ENCODE results near the gene ODAD3. TPM values are rescaled to one million over a fixed set of nuclear protein-coding genes. Genes with fewer than 3 reads are reported as not detected.
A peak's percentile ranks its signal among the peaks of the same experiment; 100 is the strongest.

Gene ODAD3
- total RNA-seq, 1 experiment from 2014 or later, result 0.52 TPM

- no peak overlapping the region for H3K4me3 ChIP-seq (replicated peaks in 1 of 2; ENCODE audit: low read depth in 1 of 2, low read length in 2 of 2)
- H3K9me3 ChIP-seq (ENCODE audit: control insufficient read depth in 1 of 2, insufficient read depth in 1 of 2, low read depth in 1 of 2, low read length in 2 of 2), result no peaks in the 10 kb centered on the region; a peak in 1 of 4 replicates
- H3K27me3 ChIP-seq (ENCODE audit: insufficient read depth, low read length), result no peaks in the 10 kb centered on the region
- intact Hi-C loops (cut with micrococcal nuclease), result no loop called here
- TF ChIP-seq CTCF (IDR thresholded peaks at IDR 0.05 in 2 of 3, conservative IDR thresholded peaks at IDR 0.05 in 1 of 3; ENCODE audit: borderline replicate concordance in 1 of 3, insufficient read depth in 1 of 3, low read depth in 2 of 3, low read length in 2 of 3) (no peak), EZH2phosphoT487 (IDR thresholded peaks at IDR 0.05; ENCODE audit: borderline replicate concordance) (no peak), RAD21 (IDR thresholded peaks at IDR 0.05; ENCODE audit: low read depth) (no peak), SP1 (IDR thresholded peaks at IDR 0.05; ENCODE audit: low read depth) (no peak), FOSL1 (IDR thresholded peaks at IDR 0.05; ENCODE audit: low read depth) (no peak), REST (IDR thresholded peaks at IDR 0.05; ENCODE audit: low read depth) (no peak), SIN3A (IDR thresholded peaks at IDR 0.05; ENCODE audit: low read depth) (no peak), JUND (IDR thresholded peaks at IDR 0.05) (no peak), ZBTB33 (IDR thresholded peaks at IDR 0.05; ENCODE audit: extremely low read depth, insufficient replicate concordance, low read length) (no peak)
- no peaks in the 10 kb centered on the region for H3K9me2 ChIP-seq (ENCODE audit: insufficient read depth)
- H3K36me3 ChIP-seq (ENCODE audit: control insufficient read depth in 1 of 2, insufficient read depth in 2 of 2, low read length in 2 of 2), result no peaks in the 10 kb centered on the region
- ChIA-PET POLR2A (no interaction called here), CTCF (no interaction called here), RAD21 (ENCODE audit: low non-redundant PET in 1 of 2, low total read pairs in 2 of 2, uncharacterized antibody in 2 of 2, unreplicated experiment in 2 of 2) (no interaction called here)
- H3K27ac ChIP-seq (ENCODE audit: low read depth, low read length), result peak overlapping the region; percentile 15; the same call in 1 of the 2 replicates
- no peak overlapping the region for H3K4me2 ChIP-seq (ENCODE audit: low read length)
- H2AFZ ChIP-seq (ENCODE audit: low read depth, low read length, poor library complexity, severe bottlenecking), result no peak overlapping the region
- BruUV-seq (replicated peaks), result no TSS peak
- ATAC-seq (no peak), DNase-seq (ENCODE audit: low read depth, low spot score) (no peak)
- H3K9ac ChIP-seq (ENCODE audit: low read length), result no peak overlapping the region
- no peaks in the 10 kb centered on the region; a peak in 1 of 4 replicates for H3K4me1 ChIP-seq (ENCODE audit: control insufficient read depth in 1 of 2, insufficient read depth in 2 of 2, low read length in 2 of 2)
- no peaks in the 10 kb centered on the region for H4K20me1 ChIP-seq (ENCODE audit: insufficient read depth)
- H3K79me2 ChIP-seq (ENCODE audit: insufficient read depth, low read length), result no peaks in the 10 kb centered on the region
Observed at GRCh38 chr19:11464333-11465265, 29.7 kb upstream of the ODAD3 start.
